ENCODE measurements around the gene DAB2IP.

Gene DAB2IP

DNA sequence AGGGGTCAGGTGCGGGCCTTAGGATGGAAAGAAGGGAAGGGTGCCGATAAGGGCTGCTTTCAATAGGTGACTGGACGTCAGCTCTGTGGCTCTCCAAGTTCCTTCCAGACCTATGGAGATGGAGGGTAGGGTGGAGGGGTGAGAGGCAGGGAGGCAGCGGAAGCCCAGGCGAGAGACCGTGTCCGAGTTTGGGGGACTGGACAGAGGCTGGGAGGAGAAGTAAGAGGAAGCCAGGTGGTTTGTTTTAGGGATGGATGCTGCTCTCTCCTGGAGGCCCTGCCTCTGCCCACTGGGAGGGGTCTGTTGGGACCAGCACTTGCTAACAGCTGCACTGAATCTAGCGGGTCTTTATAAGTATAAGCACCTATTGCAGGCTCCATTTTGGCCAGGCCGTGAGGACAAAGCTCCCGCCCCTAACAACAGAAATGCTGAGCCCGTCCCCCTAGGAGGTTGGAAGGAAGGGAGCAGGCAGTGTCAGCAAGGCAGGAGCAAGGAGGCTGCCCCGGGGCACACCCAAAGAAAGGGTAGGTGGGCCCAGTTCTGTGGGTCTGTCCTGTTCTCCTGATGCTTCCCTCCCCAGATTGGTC lies 167.5 kb downstream of the DAB2IP start:
- peak overlapping the region in 1 of 7 experiments; percentile 68 for H3K4me3 ChIP-seq (ENCODE audit: control insufficient read depth in 1 of 7, extremely low read depth in 1 of 7, insufficient read depth in 4 of 7, low read depth in 2 of 7, low read length in 6 of 7)

GRCh38 chr9:121819428-121820231 lies 168.2 kb downstream of the DAB2IP start:
- ChIA-PET POLR2A (interaction anchor here (0.7 kb wide), 1 partner anchor 90 kb away, joined by 3 read pairs; no protein-coding TSS in a partner anchor), CTCF (no interaction called here)
- peak overlapping the region in 1 of 2 experiments; percentile 15 for H3K27ac ChIP-seq (ENCODE audit: insufficient read depth in 1 of 2, low read depth in 1 of 2, low read length in 2 of 2, poor library complexity in 1 of 2, severe bottlenecking in 2 of 2)
- peak; percentile 38 to 83 (median 73) for DNase-seq
- WGBS (ENCODE audit: insufficient coverage), result 22% methylated on average over 10 of the region's 20 CpGs
- no peaks in the 10 kb centered on the region for H3K9me3 ChIP-seq (ENCODE audit: control extremely low read depth in 1 of 5, control insufficient read depth in 4 of 5, insufficient read depth in 2 of 5, low read depth in 1 of 5, low read length in 4 of 5)
- H3K4me1 ChIP-seq (ENCODE audit: control extremely low read depth in 1 of 4, control insufficient read depth in 4 of 4, insufficient read depth in 4 of 4, low read length in 3 of 4), result peaks cover 0 to 18% (median 11%) of the 10 kb centered on the region in 4 experiments
- peak overlapping the region in 5 of 7 experiments; percentile 27 to 68 (median 55) for H3K4me3 ChIP-seq (ENCODE audit: control insufficient read depth in 1 of 7, extremely low read depth in 1 of 7, insufficient read depth in 4 of 7, low read depth in 2 of 7, low read length in 6 of 7)
- H3K36me3 ChIP-seq (ENCODE audit: control insufficient read depth in 4 of 4, insufficient read depth in 4 of 4, low read length in 3 of 4), result no peaks in the 10 kb centered on the region
- peaks cover 0 to 2% (median 0%) of the 10 kb centered on the region in 5 experiments for H3K27me3 ChIP-seq (replicated peaks in 2 of 5; ENCODE audit: control insufficient read depth in 4 of 5, insufficient read depth in 5 of 5, low read length in 4 of 5)

More for the DNA sequence above, 167.5 kb downstream of the DAB2IP start:
- DNase-seq, result no peak
- POLR2A ChIA-PET, result interaction anchor here (0.7 kb wide), 1 partner anchor 90 kb away, joined by 3 read pairs; no protein-coding TSS in a partner anchor
- no peaks in the 10 kb centered on the region for H3K9me3 ChIP-seq (ENCODE audit: control extremely low read depth in 1 of 5, control insufficient read depth in 4 of 5, insufficient read depth in 2 of 5, low read depth in 1 of 5, low read length in 4 of 5)
- H3K4me1 ChIP-seq (ENCODE audit: control extremely low read depth in 1 of 4, control insufficient read depth in 4 of 4, insufficient read depth in 4 of 4, low read length in 3 of 4), result peaks cover 0 to 18% (median 11%) of the 10 kb centered on the region in 4 experiments
- H3K36me3 ChIP-seq (ENCODE audit: control insufficient read depth in 4 of 4, insufficient read depth in 4 of 4, low read length in 3 of 4), result no peaks in the 10 kb centered on the region
- 100% methylated on average over 8 of the region's 12 CpGs for WGBS (ENCODE audit: insufficient coverage)
- CTCF ChIA-PET, result no interaction called here
- peak overlapping the region in 1 of 2 experiments; percentile 15 for H3K27ac ChIP-seq (ENCODE audit: insufficient read depth in 1 of 2, low read depth in 1 of 2, low read length in 2 of 2, poor library complexity in 1 of 2, severe bottlenecking in 2 of 2)
- peaks cover 0 to 2% (median 0%) of the 10 kb centered on the region in 5 experiments for H3K27me3 ChIP-seq (replicated peaks in 2 of 5; ENCODE audit: control insufficient read depth in 4 of 5, insufficient read depth in 5 of 5, low read length in 4 of 5)

DNA sequence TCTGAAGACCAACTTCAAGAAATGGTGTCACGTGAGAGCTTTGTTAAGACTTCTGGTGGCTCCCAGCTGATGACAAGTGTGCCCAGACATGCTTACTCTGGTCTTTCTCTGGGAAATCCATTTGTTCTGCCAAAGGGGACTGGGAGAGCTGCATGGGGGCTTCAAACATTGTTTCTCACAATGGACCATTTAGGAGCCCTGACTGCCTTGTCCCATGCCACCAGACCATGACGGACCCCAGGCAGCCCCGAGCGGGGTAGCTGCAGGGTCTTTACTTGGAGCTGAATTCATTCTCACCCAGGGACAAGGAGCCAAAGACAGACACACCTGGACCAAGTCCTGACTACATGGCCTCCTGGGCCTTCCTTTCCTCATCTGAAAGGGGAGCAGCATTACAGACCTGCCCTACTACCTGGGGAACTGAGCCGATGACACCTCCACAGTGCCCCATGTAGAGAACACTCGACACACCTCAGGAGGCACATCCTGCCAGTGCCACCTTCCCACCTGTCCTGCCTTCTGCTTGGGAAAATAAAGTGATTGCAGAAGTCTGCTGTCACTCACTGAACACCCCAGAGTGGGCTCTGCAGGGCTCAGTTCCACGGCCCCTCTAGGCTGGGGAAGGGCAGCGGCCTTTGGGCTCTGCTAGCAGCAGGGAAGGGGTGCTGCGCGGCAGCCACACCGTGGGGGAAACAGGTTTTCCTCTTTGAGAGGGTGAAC lies 169.0 kb downstream of the DAB2IP start:
- DNase-seq, result no peak
- Histone ChIP-seq H3K27me3 (replicated peaks in 2 of 5; ENCODE audit: control insufficient read depth in 4 of 5, insufficient read depth in 5 of 5, low read length in 4 of 5) (peaks cover 0 to 2% (median 0%) of the 10 kb centered on the region in 5 experiments), H3K9me3 (ENCODE audit: control extremely low read depth in 1 of 5, control insufficient read depth in 4 of 5, insufficient read depth in 2 of 5, low read depth in 1 of 5, low read length in 4 of 5) (no peaks in the 10 kb centered on the region), H3K27ac (ENCODE audit: insufficient read depth in 1 of 2, low read depth in 1 of 2, low read length in 2 of 2, poor library complexity in 1 of 2, severe bottlenecking in 2 of 2) (no peak overlapping the region), H3K4me1 (ENCODE audit: control extremely low read depth in 1 of 4, control insufficient read depth in 4 of 4, insufficient read depth in 4 of 4, low read length in 3 of 4) (peaks cover 0 to 18% (median 11%) of the 10 kb centered on the region in 4 experiments), H3K4me3 (ENCODE audit: control insufficient read depth in 1 of 7, extremely low read depth in 1 of 7, insufficient read depth in 4 of 7, low read depth in 2 of 7, low read length in 6 of 7) (no peak overlapping the region), H3K36me3 (ENCODE audit: control insufficient read depth in 4 of 4, insufficient read depth in 4 of 4, low read length in 3 of 4) (no peaks in the 10 kb centered on the region)
- ChIA-PET CTCF (interaction anchor here (1.8 kb wide), 1 partner anchor 8 kb away, joined by 5 read pairs; no protein-coding TSS in a partner anchor), POLR2A (no interaction called here)
- 82% methylated on average over 10 of the region's 11 CpGs for WGBS (ENCODE audit: insufficient coverage)

GRCh38 chr9:121821326-121821725 lies 169.9 kb downstream of the DAB2IP start:
- 92% methylated on average over 4 of the region's 5 CpGs for WGBS (ENCODE audit: insufficient coverage)
- H3K27me3 ChIP-seq (replicated peaks in 2 of 5; ENCODE audit: control insufficient read depth in 4 of 5, insufficient read depth in 5 of 5, low read length in 4 of 5), result no peaks in the 10 kb centered on the region
- H3K4me1 ChIP-seq (ENCODE audit: control extremely low read depth in 1 of 4, control insufficient read depth in 4 of 4, insufficient read depth in 4 of 4, low read length in 3 of 4), result peaks cover 0 to 18% (median 11%) of the 10 kb centered on the region in 4 experiments
- H3K27ac ChIP-seq (ENCODE audit: insufficient read depth in 1 of 2, low read depth in 1 of 2, low read length in 2 of 2, poor library complexity in 1 of 2, severe bottlenecking in 2 of 2), result no peak overlapping the region
- POLR2A ChIA-PET, result no interaction called here
- no peak overlapping the region for H3K4me3 ChIP-seq (ENCODE audit: control insufficient read depth in 1 of 7, extremely low read depth in 1 of 7, insufficient read depth in 4 of 7, low read depth in 2 of 7, low read length in 6 of 7)
- H3K36me3 ChIP-seq (ENCODE audit: control insufficient read depth in 4 of 4, insufficient read depth in 4 of 4, low read length in 3 of 4), result no peaks in the 10 kb centered on the region
- CTCF ChIA-PET, result interaction anchor here (1.8 kb wide), 1 partner anchor 9 kb away, joined by 5 read pairs; no protein-coding TSS in a partner anchor
- no peak for DNase-seq
- no peaks in the 10 kb centered on the region for H3K9me3 ChIP-seq (ENCODE audit: control extremely low read depth in 1 of 5, control insufficient read depth in 4 of 5, insufficient read depth in 2 of 5, low read depth in 1 of 5, low read length in 4 of 5)

GRCh38 chr9:121822093-121823085 lies 171.0 kb downstream of the DAB2IP start:
- no peaks in the 10 kb centered on the region for H3K36me3 ChIP-seq (ENCODE audit: control insufficient read depth in 4 of 4, insufficient read depth in 4 of 4, low read length in 3 of 4)
- peaks cover 0 to 18% (median 11%) of the 10 kb centered on the region in 4 experiments for H3K4me1 ChIP-seq (ENCODE audit: control extremely low read depth in 1 of 4, control insufficient read depth in 4 of 4, insufficient read depth in 4 of 4, low read length in 3 of 4)
- WGBS (ENCODE audit: insufficient coverage), result 89% methylated on average over 34 of the region's 34 CpGs
- H3K9me3 ChIP-seq (ENCODE audit: control extremely low read depth in 1 of 5, control insufficient read depth in 4 of 5, insufficient read depth in 2 of 5, low read depth in 1 of 5, low read length in 4 of 5), result no peaks in the 10 kb centered on the region
- H3K4me3 ChIP-seq (ENCODE audit: control insufficient read depth in 1 of 7, extremely low read depth in 1 of 7, insufficient read depth in 4 of 7, low read depth in 2 of 7, low read length in 6 of 7), result no peak overlapping the region
- DNase-seq, result no peak
- ChIA-PET POLR2A (no interaction called here), CTCF (interaction anchor here (1.0 kb wide), 1 partner anchor 8 kb away, joined by 3 read pairs; no protein-coding TSS in a partner anchor)
- H3K27me3 ChIP-seq (replicated peaks in 2 of 5; ENCODE audit: control insufficient read depth in 4 of 5, insufficient read depth in 5 of 5, low read length in 4 of 5), result no peaks in the 10 kb centered on the region
- H3K27ac ChIP-seq (ENCODE audit: insufficient read depth in 1 of 2, low read depth in 1 of 2, low read length in 2 of 2, poor library complexity in 1 of 2, severe bottlenecking in 2 of 2), result no peak overlapping the region

- H3K27ac ChIP-seq (ENCODE audit: insufficient read depth in 1 of 2, low read depth in 1 of 2, low read length in 2 of 2, poor library complexity in 1 of 2, severe bottlenecking in 2 of 2), result no peak overlapping the region
- ChIA-PET CTCF (interaction anchor here (1.0 kb wide), 1 partner anchor 9 kb away, joined by 3 read pairs; no protein-coding TSS in a partner anchor), POLR2A (no interaction called here)
- peaks cover 0 to 18% (median 11%) of the 10 kb centered on the region in 4 experiments for H3K4me1 ChIP-seq (ENCODE audit: control extremely low read depth in 1 of 4, control insufficient read depth in 4 of 4, insufficient read depth in 4 of 4, low read length in 3 of 4)
- no peak overlapping the region for H3K4me3 ChIP-seq (ENCODE audit: control insufficient read depth in 1 of 7, extremely low read depth in 1 of 7, insufficient read depth in 4 of 7, low read depth in 2 of 7, low read length in 6 of 7)
- no peak for DNase-seq
- no peaks in the 10 kb centered on the region for H3K36me3 ChIP-seq (ENCODE audit: control insufficient read depth in 4 of 4, insufficient read depth in 4 of 4, low read length in 3 of 4)
- WGBS (ENCODE audit: insufficient coverage), result 90% methylated on average over 3 of the region's 13 CpGs
- H3K9me3 ChIP-seq (ENCODE audit: control extremely low read depth in 1 of 5, control insufficient read depth in 4 of 5, insufficient read depth in 2 of 5, low read depth in 1 of 5, low read length in 4 of 5), result no peaks in the 10 kb centered on the region
- no peaks in the 10 kb centered on the region for H3K27me3 ChIP-seq (replicated peaks in 2 of 5; ENCODE audit: control insufficient read depth in 4 of 5, insufficient read depth in 5 of 5, low read length in 4 of 5)
These were observed 172.2 kb downstream of the DAB2IP start for GRCh38 chr9:121823451-121824169.
